Left ventricle myocardium inferior (tissue), 1 donor: ENCODE data around the gene COMMD10. TPM values are rescaled to one million over a fixed set of nuclear protein-coding genes. Genes with fewer than 3 reads are reported as not detected.

Source experiments
- DNase-seq: peaks from one replicate; pipeline ENCODE4 v3.0.0-alpha.2; 2020
- H3K27ac ChIP-seq: fragments of 200-600 bp; replicated peaks from 2 replicates; pipeline ENCODE4 v1.8.0; 2021
- H3K27me3 ChIP-seq: fragments of 200-600 bp; 2 replicates; pipeline ENCODE4 v1.8.0; 2021; ENCODE audit warnings: low read depth
- H3K36me3 ChIP-seq: fragments of 200-600 bp; 2 replicates; pipeline ENCODE4 v1.8.0; 2021
- H3K4me1 ChIP-seq: fragments of 200-600 bp; 2 replicates; pipeline ENCODE4 v1.8.0; 2021
- H3K4me3 ChIP-seq: fragments of 200-600 bp; 2 replicates; pipeline ENCODE4 v1.8.0; 2021; ENCODE audit warnings: mild to moderate bottlenecking, moderate library complexity
- H3K9me3 ChIP-seq: fragments of 200-600 bp; replicated peaks from 2 replicates; pipeline ENCODE4 v1.8.0; 2021
- intact Hi-C: fragments of 100-400 bp; cut with micrococcal nuclease; formaldehyde crosslinking; loops from one replicate; pipeline ENCODE4 v1.11.0; 2022
- total RNA-seq: library from RNA; stranded (reverse); fragmentation: NEBNext Ultra II Directional; extraction: Animal tissue kit (Norgen Biotek cat#: 25700); gene quantifications from one replicate; pipeline ENCODE4 v1.2.1, GENCODE V29; 2021
- TF ChIP-seq, protein P1 (sequence below): fragments of 200-600 bp; IDR thresholded peaks from 2 replicates; pipeline ENCODE4 v1.8.0; 2021; ENCODE audit warnings: antibody characterized with exemption, mild to moderate bottlenecking, borderline replicate concordance
- donor health status: DM: no; HTN: yes; CAD: no; lungs with severe emphysema.

Gene COMMD10
- total RNA-seq, 1 donor from 2014 or later, result 39.4 TPM

DNA sequence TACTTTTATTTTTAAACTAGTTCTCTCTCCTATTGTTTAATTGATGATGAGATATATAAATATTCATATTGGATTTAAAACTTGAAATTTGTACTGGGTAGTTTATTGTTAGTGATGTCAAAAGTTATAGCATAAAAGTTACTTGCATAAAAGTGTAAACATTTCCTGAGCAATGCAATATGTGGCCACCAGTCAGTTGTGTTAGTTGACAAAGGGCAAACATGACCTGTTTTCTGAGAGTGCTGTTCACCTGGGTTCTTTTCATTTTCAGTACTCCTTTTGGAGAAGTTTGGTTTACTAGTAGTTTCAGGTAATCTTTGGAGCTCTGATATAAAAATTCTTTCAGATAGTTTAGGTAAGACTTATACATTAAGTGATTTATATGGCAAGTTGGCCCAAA is 69.4 kb downstream of the COMMD10 start:
- TF ChIP-seq, protein P1, sequence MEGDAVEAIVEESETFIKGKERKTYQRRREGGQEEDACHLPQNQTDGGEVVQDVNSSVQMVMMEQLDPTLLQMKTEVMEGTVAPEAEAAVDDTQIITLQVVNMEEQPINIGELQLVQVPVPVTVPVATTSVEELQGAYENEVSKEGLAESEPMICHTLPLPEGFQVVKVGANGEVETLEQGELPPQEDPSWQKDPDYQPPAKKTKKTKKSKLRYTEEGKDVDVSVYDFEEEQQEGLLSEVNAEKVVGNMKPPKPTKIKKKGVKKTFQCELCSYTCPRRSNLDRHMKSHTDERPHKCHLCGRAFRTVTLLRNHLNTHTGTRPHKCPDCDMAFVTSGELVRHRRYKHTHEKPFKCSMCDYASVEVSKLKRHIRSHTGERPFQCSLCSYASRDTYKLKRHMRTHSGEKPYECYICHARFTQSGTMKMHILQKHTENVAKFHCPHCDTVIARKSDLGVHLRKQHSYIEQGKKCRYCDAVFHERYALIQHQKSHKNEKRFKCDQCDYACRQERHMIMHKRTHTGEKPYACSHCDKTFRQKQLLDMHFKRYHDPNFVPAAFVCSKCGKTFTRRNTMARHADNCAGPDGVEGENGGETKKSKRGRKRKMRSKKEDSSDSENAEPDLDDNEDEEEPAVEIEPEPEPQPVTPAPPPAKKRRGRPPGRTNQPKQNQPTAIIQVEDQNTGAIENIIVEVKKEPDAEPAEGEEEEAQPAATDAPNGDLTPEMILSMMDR, result no peak
- Histone ChIP-seq H3K27ac (no peak overlapping the region), H3K4me1 (peaks cover 33% of the 10 kb centered on the region), H3K36me3 (no peaks in the 10 kb centered on the region), H3K4me3 (no peak overlapping the region), H3K27me3 (no peaks in the 10 kb centered on the region), H3K9me3 (no peaks in the 10 kb centered on the region)
- intact Hi-C loops, result no loop called here
- no peak for DNase-seq

DNA sequence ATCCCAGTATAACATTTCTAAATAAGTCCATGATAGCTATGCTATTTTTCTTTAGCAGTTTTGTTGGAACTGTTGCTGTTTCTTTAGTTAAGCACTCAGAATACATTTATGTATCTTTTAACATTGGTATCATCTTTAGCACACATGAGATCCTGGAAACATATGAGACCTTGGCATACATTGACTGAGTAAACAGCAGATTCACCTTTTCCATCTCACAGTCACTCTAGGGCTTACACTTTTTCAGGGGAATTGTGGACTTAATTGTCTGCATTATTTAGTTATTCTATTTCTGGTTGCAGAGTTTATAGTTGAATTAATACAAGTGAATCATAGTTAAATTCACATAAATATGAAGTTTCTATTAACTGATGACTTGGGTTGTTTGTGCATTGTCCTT is 70.1 kb downstream of the COMMD10 start:
- intact Hi-C loops, result no loop called here
- no peaks in the 10 kb centered on the region for H3K9me3 ChIP-seq
- H3K4me1 ChIP-seq, result peaks cover 37% of the 10 kb centered on the region
- no peak for DNase-seq
- no peaks in the 10 kb centered on the region for H3K36me3 ChIP-seq
- H3K4me3 ChIP-seq, result no peak overlapping the region
- no peaks in the 10 kb centered on the region for H3K27me3 ChIP-seq
- H3K27ac ChIP-seq, result no peak overlapping the region
- TF ChIP-seq, protein P1, result no peak

GRCh38 chr5:116157902-116158301 is 73.1 kb downstream of the COMMD10 start:
- TF ChIP-seq, protein P1, result no peak
- Histone ChIP-seq H3K9me3 (no peaks in the 10 kb centered on the region), H3K36me3 (no peaks in the 10 kb centered on the region), H3K27ac (no peak overlapping the region), H3K4me1 (peaks cover 36% of the 10 kb centered on the region), H3K27me3 (no peaks in the 10 kb centered on the region), H3K4me3 (no peak overlapping the region)
- DNase-seq, result no peak
- intact Hi-C loops, result no loop called here

DNA sequence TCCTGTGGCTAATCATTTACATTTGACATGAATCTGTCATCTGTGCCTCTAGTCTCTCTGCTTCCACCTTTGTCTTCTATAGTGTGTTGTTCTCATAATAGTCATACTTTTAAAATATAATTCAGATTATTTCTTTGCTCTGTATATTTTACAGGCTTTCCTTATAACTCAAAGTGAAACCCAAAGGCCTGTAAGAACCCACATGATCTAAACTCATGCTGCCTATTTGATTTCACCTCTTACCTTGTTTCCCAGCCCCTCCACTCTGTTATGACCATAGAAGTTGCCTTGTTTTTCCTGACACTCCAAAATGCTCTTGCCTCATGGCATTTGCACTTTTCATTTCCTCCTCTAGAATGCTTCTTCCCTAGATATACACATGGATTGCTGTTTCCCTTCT is 74.2 kb downstream of the COMMD10 start:
- Histone ChIP-seq H3K4me1 (peaks cover 27% of the 10 kb centered on the region), H3K27ac (no peak overlapping the region), H3K27me3 (no peaks in the 10 kb centered on the region), H3K4me3 (no peak overlapping the region), H3K9me3 (no peaks in the 10 kb centered on the region), H3K36me3 (no peaks in the 10 kb centered on the region)
- no peak for DNase-seq
- TF ChIP-seq, protein P1, result no peak
- intact Hi-C loops, result no loop called here

- peaks cover 25% of the 10 kb centered on the region for H3K9me3 ChIP-seq
- TF ChIP-seq, protein P1, result no peak
- no peak for DNase-seq
- H3K27ac ChIP-seq, result no peak overlapping the region
- no peak overlapping the region for H3K4me3 ChIP-seq
- H3K4me1 ChIP-seq, result peaks cover 6% of the 10 kb centered on the region
- intact Hi-C loops, result no loop called here
- H3K27me3 ChIP-seq, result no peaks in the 10 kb centered on the region
- peaks cover 4% of the 10 kb centered on the region for H3K36me3 ChIP-seq
These were observed 89.3 kb downstream of the COMMD10 start for GRCh38 chr5:116174111-116174510.

DNA sequence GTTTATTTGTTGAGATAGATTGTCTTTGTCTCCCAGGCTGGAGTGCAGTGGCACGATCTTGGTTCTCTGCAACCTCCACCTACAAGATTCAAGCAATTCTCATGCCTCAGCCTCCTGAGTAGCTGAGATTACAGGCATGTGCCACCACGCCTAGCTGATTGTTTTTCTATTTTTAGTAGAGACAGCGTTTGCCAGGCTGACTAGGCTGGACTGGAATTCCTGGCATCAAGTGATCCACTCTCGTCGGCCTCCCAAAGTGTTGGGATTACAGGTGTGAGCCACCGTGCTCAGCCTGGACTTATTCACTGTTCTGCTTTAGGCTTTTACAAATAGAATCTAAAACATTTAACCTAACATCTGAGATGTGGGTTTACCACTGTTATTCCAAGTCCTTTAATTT is 91.3 kb downstream of the COMMD10 start:
- Histone ChIP-seq H3K9me3 (peaks cover 15% of the 10 kb centered on the region), H3K4me1 (peaks cover 6% of the 10 kb centered on the region), H3K27me3 (no peaks in the 10 kb centered on the region), H3K27ac (no peak overlapping the region), H3K4me3 (no peak overlapping the region), H3K36me3 (peaks cover 4% of the 10 kb centered on the region)
- TF ChIP-seq, protein P1, result no peak
- intact Hi-C loops, result no loop called here
- DNase-seq, result no peak
